Measurements from ENCODE around the gene CTDSPL2.
"Not testable (repeated sequence)": the region's sequence is repeated elsewhere in the genome, so short reads cannot be mapped to it uniquely, and the experiment has no call there.

Gene CTDSPL2

GRCh38 chr15:44545913-44546802, 118.7 kb downstream of the CTDSPL2 start:
- peak; percentile 67 for FAIRE-seq
- no peak for DNase-seq (ENCODE audit: insufficient read length, low spot score)
- TF ChIP-seq POU2F2 (IDR thresholded peaks at IDR 0.05; ENCODE audit: low read depth, low read length) (no peak), SPI1 (IDR thresholded peaks at IDR 0.05; ENCODE audit: low read depth, low read length) (no peak), TAF1 (IDR thresholded peaks at IDR 0.05; ENCODE audit: low read depth, low read length) (no peak), POLR2A (IDR thresholded peaks at IDR 0.05; ENCODE audit: low read depth, low read length) (no peak), PAX5 (IDR thresholded peaks at IDR 0.05; ENCODE audit: insufficient read depth, low read length, severe bottlenecking) (no peak), POLR2AphosphoS5 (IDR thresholded peaks at IDR 0.05; ENCODE audit: low read depth, low read length) (no peak)

GRCh38 chr15:44549152-44549551, 121.7 kb downstream of the CTDSPL2 start:
- FAIRE-seq; DNase-seq (ENCODE audit: insufficient read length, low spot score): not testable (repeated sequence)

GRCh38 chr15:44550256-44550655, 122.8 kb downstream of the CTDSPL2 start:
- DNase-seq (ENCODE audit: insufficient read length, low spot score): no peak
- TF ChIP-seq SPI1 (IDR thresholded peaks at IDR 0.05; ENCODE audit: low read depth, low read length) (no peak), POLR2A (IDR thresholded peaks at IDR 0.05; ENCODE audit: low read depth, low read length) (no peak), TAF1 (IDR thresholded peaks at IDR 0.05; ENCODE audit: low read depth, low read length) (no peak), POU2F2 (IDR thresholded peaks at IDR 0.05; ENCODE audit: low read depth, low read length) (no peak), POLR2AphosphoS5 (IDR thresholded peaks at IDR 0.05; ENCODE audit: low read depth, low read length) (no peak; the same call in 1 of the 2 replicates), PAX5 (IDR thresholded peaks at IDR 0.05; ENCODE audit: insufficient read depth, low read length, severe bottlenecking) (no peak)
- FAIRE-seq: no peak

GRCh38 chr15:44550734-44551133, 123.3 kb downstream of the CTDSPL2 start:
- no peak for FAIRE-seq
- DNase-seq (ENCODE audit: insufficient read length, low spot score): no peak
- TF ChIP-seq SPI1 (IDR thresholded peaks at IDR 0.05; ENCODE audit: low read depth, low read length): peak; percentile 58
- TF ChIP-seq PAX5 (IDR thresholded peaks at IDR 0.05; ENCODE audit: insufficient read depth, low read length, severe bottlenecking): no peak

- FAIRE-seq (no peak), DNase-seq (ENCODE audit: insufficient read length, low spot score) (no peak)
Measured at GRCh38 chr15:44554934-44555723, 127.7 kb downstream of the CTDSPL2 start.

GRCh38 chr15:44560926-44561325, 133.5 kb downstream of the CTDSPL2 start:
- FAIRE-seq; DNase-seq (ENCODE audit: insufficient read length, low spot score): not testable (repeated sequence)

More at GRCh38 chr15:44554934-44555723, 127.7 kb downstream of the CTDSPL2 start:
- TF ChIP-seq SPI1 (IDR thresholded peaks at IDR 0.05; ENCODE audit: low read depth, low read length) (no peak), POLR2AphosphoS5 (IDR thresholded peaks at IDR 0.05; ENCODE audit: low read depth, low read length) (no peak), TAF1 (IDR thresholded peaks at IDR 0.05; ENCODE audit: low read depth, low read length) (no peak), POLR2A (IDR thresholded peaks at IDR 0.05; ENCODE audit: low read depth, low read length) (no peak), POU2F2 (IDR thresholded peaks at IDR 0.05; ENCODE audit: low read depth, low read length) (no peak), PAX5 (IDR thresholded peaks at IDR 0.05; ENCODE audit: insufficient read depth, low read length, severe bottlenecking) (no peak)

GRCh38 chr15:44565387-44566154, 138.1 kb downstream of the CTDSPL2 start:
- TF ChIP-seq POLR2A (IDR thresholded peaks at IDR 0.05; ENCODE audit: low read depth, low read length) (no peak), SPI1 (IDR thresholded peaks at IDR 0.05; ENCODE audit: low read depth, low read length) (no peak), PAX5 (IDR thresholded peaks at IDR 0.05; ENCODE audit: insufficient read depth, low read length, severe bottlenecking) (no peak), POLR2AphosphoS5 (IDR thresholded peaks at IDR 0.05; ENCODE audit: low read depth, low read length) (no peak; the same call in 1 of the 2 replicates), TAF1 (IDR thresholded peaks at IDR 0.05; ENCODE audit: low read depth, low read length) (no peak), POU2F2 (IDR thresholded peaks at IDR 0.05; ENCODE audit: low read depth, low read length) (no peak)
- DNase-seq (ENCODE audit: insufficient read length, low spot score) (no peak), FAIRE-seq (no peak)

GRCh38 chr15:44566155-44566540, 138.7 kb downstream of the CTDSPL2 start:
- FAIRE-seq: no peak
- DNase-seq (ENCODE audit: insufficient read length, low spot score): no peak
- TF ChIP-seq SPI1 (IDR thresholded peaks at IDR 0.05; ENCODE audit: low read depth, low read length) (no peak), PAX5 (IDR thresholded peaks at IDR 0.05; ENCODE audit: insufficient read depth, low read length, severe bottlenecking) (no peak), TAF1 (IDR thresholded peaks at IDR 0.05; ENCODE audit: low read depth, low read length) (no peak), POLR2A (IDR thresholded peaks at IDR 0.05; ENCODE audit: low read depth, low read length) (no peak), POLR2AphosphoS5 (IDR thresholded peaks at IDR 0.05; ENCODE audit: low read depth, low read length) (no peak; the same call in 1 of the 2 replicates), POU2F2 (IDR thresholded peaks at IDR 0.05; ENCODE audit: low read depth, low read length) (no peak)

GRCh38 chr15:44568338-44568737, 140.9 kb downstream of the CTDSPL2 start:
- no peak for TF ChIP-seq POU2F2 (IDR thresholded peaks at IDR 0.05; ENCODE audit: low read depth, low read length)
- no peak for TF ChIP-seq SPI1 (IDR thresholded peaks at IDR 0.05; ENCODE audit: low read depth, low read length)
- TF ChIP-seq PAX5 (IDR thresholded peaks at IDR 0.05; ENCODE audit: insufficient read depth, low read length, severe bottlenecking): no peak
- no peak for TF ChIP-seq TAF1 (IDR thresholded peaks at IDR 0.05; ENCODE audit: low read depth, low read length)
- no peak for TF ChIP-seq POLR2AphosphoS5 (IDR thresholded peaks at IDR 0.05; ENCODE audit: low read depth, low read length)
- DNase-seq (ENCODE audit: insufficient read length, low spot score) (no peak), FAIRE-seq (no peak)

Data from GM12891 (cell line).